Mucosa of descending colon (tissue), 3 donors: Measurements from ENCODE around the gene IFT122. TPM values are rescaled to one million over a fixed set of nuclear protein-coding genes. Genes with fewer than 3 reads are reported as not detected.
A peak's percentile ranks its signal among the peaks of the same experiment; 100 is the strongest.
"Not testable (repeated sequence)": the region's sequence is repeated elsewhere in the genome, so short reads cannot be mapped to it uniquely, and the experiment has no call there.

Experiments used
- ATAC-seq: fragments of 200-7000 bp; cut with Tn5 transposase; one replicate; pipeline ENCODE4 v1.9.1; 2020; ENCODE audit warnings: mild to moderate bottlenecking, moderate library complexity
- DNase-seq, 3 donors: peaks; one replicate each; pipeline ENCODE4 v3.0.0-alpha.2; 2020
- H3K36me3 ChIP-seq: fragments of 200-600 bp; one replicate; pipeline ENCODE4 v1.8.0; 2021; ENCODE audit warnings: low read depth, mild to moderate bottlenecking
- H3K4me1 ChIP-seq: fragments of 200-600 bp; one replicate; pipeline ENCODE4 v1.8.0; 2021; ENCODE audit warnings: low read depth, mild to moderate bottlenecking
- H3K4me3 ChIP-seq: fragments of 200-600 bp; one replicate; pipeline ENCODE4 v1.8.0; 2021; ENCODE audit warnings: mild to moderate bottlenecking
- H3K9me3 ChIP-seq: fragments of 200-600 bp; one replicate; pipeline ENCODE4 v1.8.0; 2021; ENCODE audit warnings: mild to moderate bottlenecking
- CTCF ChIP-seq: fragments of 200-600 bp; IDR thresholded peaks from one replicate; pipeline ENCODE4 v1.8.0; 2022; ENCODE audit warnings: antibody characterized with exemption, mild to moderate bottlenecking
- intact Hi-C, 2 donors: fragments of 100-400 bp; cut with DNase I in 1 of 2; cut with micrococcal nuclease in 1 of 2; formaldehyde crosslinking; loops; one replicate each; pipeline versions ENCODE4 v1.11.0 to v1.11.1; 2022; cut with DNase I, micrococcal nuclease
- total RNA-seq, 3 donors: library from RNA; stranded (reverse); fragmentation: NEBNext Ultra II Directional in 2 of 3; extraction: Animal tissue kit (Norgen Biotek cat#: 25700) in 2 of 3; gene quantifications; one replicate each; pipeline versions ENCODE4 v1.2.1 to v1.2.4, GENCODE V29; 2021 to 2023
- donor health status: DM: no; HTN: no; CAD: no; lungs with moderate emphysema.
- donor health status: DM: no; HTN: no; CAD: no.
- donor health status: DM: no; HTN: yes; CAD: no.

IFT122 gene
- total RNA-seq, 3 donors from 2014 or later: 24.6 to 35.0 (median 29.6) TPM

DNA sequence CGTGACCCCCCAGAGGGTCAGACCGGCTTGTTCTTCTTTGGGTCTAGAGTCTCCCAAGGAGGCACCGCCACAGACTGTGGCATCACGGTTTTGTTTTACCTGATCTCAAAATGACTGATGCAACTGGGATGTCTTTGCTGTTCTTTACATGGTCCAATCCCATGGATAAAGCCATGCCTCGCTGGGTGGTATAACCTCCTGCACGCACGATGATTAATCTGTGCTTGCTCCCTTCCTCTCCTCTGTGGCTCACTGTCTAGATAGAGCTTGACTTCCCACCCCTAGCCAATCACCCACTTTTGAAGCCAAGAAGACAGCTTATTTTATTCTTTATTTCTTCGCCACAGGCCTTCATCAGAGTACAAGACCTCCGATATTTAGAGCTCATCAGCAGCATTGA lies 51.8 kb downstream of the IFT122 start:
- no peak overlapping the region for H3K4me3 ChIP-seq
- intact Hi-C loops: loop anchor here in 1 of 2 donors (5.0 kb wide), 1 partner anchor 336 kb away; no protein-coding TSS in a partner anchor
- no peaks in the 10 kb centered on the region for H3K9me3 ChIP-seq
- H3K36me3 ChIP-seq: no peaks in the 10 kb centered on the region
- TF ChIP-seq CTCF: no peak
- DNase-seq (no peak), ATAC-seq (no peak)
- no peaks in the 10 kb centered on the region for H3K4me1 ChIP-seq

GRCh38 chr3:129492691-129493090 lies 52.7 kb downstream of the IFT122 start:
- H3K36me3 ChIP-seq: no peaks in the 10 kb centered on the region
- no peak for TF ChIP-seq CTCF
- no peak overlapping the region for H3K4me3 ChIP-seq
- H3K4me1 ChIP-seq: no peaks in the 10 kb centered on the region
- ATAC-seq: no peak
- no peaks in the 10 kb centered on the region for H3K9me3 ChIP-seq
- intact Hi-C loops: loop anchor here in 1 of 2 donors (5.0 kb wide), 1 partner anchor 335 kb away; no protein-coding TSS in a partner anchor
- no peak for DNase-seq

- TF ChIP-seq CTCF: no peak
- Histone ChIP-seq H3K36me3 (no peaks in the 10 kb centered on the region), H3K4me1 (no peaks in the 10 kb centered on the region), H3K4me3 (no peak overlapping the region), H3K9me3 (no peaks in the 10 kb centered on the region)
- no peak for ATAC-seq
- no peak for DNase-seq
- intact Hi-C loops: loop anchor here in 1 of 2 donors (5.0 kb wide), 1 partner anchor 334 kb away; no protein-coding TSS in a partner anchor
These were observed 53.2 kb downstream of the IFT122 start for GRCh38 chr3:129493206-129493605.

- H3K36me3 ChIP-seq, ATAC-seq, H3K4me1 ChIP-seq, H3K9me3 ChIP-seq, DNase-seq, H3K4me3 ChIP-seq: not testable (repeated sequence)
- intact Hi-C loops: loop anchor here in 1 of 2 donors (5.0 kb wide), 1 partner anchor 333 kb away; no protein-coding TSS in a partner anchor
These were observed 54.5 kb downstream of the IFT122 start for GRCh38 chr3:129494499-129494898.

DNA sequence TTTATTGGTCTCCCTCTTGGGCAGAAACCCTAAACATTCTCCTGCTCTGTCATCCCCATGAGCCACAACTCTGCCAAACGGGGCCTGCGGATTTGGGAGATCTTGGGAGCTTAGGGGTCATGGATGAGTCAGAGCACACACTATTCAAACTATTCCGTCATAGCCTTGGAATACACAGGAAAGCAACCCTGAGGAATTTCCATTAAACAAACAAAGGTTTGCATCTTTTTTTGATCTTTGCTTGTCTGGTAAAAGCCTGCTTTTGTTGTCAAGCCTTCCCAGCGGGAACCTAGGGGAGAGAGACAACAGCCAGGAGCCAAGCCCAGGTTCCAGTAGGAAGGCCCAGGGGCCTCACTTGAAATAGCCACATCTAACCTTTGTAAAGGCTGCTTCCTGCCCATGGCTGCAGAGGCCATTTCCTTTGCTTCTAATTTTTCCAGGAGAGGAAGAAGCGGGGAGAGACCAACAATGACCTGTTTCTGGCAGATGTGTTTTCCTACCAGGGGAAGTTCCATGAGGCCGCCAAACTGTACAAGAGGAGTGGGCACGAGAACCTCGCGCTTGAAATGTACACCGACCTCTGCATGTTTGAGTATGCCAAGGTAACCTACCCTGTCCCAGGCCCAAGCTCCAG lies 55.1 kb downstream of the IFT122 start:
- intact Hi-C loops, H3K4me1 ChIP-seq, DNase-seq, H3K4me3 ChIP-seq, H3K36me3 ChIP-seq, H3K9me3 ChIP-seq: not testable (repeated sequence)
- peak; percentile 39 for ATAC-seq

- H3K4me1 ChIP-seq, H3K4me3 ChIP-seq, H3K36me3 ChIP-seq, ATAC-seq, intact Hi-C loops, DNase-seq, H3K9me3 ChIP-seq: not testable (repeated sequence)
These were observed 57.9 kb downstream of the IFT122 start for GRCh38 chr3:129497876-129498275.

DNA sequence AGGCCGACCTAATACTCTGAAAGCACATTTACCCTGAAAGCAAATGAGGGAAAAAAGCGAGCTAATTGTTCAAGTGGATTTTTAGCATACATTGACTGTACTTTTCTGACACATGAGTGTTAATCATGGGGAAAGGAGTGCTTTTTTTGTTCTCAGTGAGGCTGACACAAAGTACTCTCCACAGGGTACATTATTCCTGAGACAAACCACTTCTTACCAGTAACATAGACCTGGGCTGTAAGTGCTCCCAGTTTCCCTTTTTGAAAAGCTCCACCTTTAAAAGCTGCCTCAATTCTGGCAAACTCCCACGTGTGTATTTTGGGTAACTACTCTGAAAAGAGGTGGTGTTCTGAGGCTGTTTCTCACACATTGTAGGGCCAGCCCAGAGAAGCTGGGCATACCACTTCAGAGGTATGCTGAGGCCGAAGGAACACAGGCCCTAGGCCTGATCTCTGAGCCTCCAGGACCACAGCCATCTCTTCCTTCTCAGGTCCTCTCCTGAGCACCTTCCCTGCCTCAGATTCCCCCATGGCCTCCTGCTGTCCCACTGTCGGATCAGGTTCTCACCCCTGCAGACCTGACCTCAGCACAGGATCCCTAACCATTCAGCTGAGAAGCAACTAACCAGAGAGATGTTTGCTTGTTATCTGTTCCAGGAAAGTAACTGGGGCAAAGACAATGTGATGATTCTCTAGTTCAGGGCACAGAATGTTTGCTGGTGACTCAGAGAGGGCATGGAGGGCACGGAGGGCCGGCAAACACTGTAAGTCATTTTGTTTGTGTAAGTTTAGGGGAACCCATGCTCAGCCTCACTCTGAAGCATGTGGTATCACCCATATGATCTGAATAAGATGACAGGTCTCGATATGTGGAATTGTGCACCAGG lies 58.8 kb downstream of the IFT122 start:
- H3K36me3 ChIP-seq, H3K4me3 ChIP-seq, intact Hi-C loops, H3K9me3 ChIP-seq, H3K4me1 ChIP-seq, ATAC-seq, DNase-seq: not testable (repeated sequence)

GRCh38 chr3:129499604-129500333 lies 59.7 kb downstream of the IFT122 start:
- DNase-seq, intact Hi-C loops, H3K9me3 ChIP-seq, H3K4me1 ChIP-seq, H3K4me3 ChIP-seq, ATAC-seq, H3K36me3 ChIP-seq: not testable (repeated sequence)
